Neural cell (in vitro differentiated cells): ENCODE results near the gene C1orf21. TPM values are rescaled to one million over a fixed set of nuclear protein-coding genes. Genes with fewer than 3 reads are reported as not detected.

Experiments
- H2AFZ ChIP-seq: fragments of 200-600, 300-800 bp; sonication (generic), shearing (Covaris generic); 2 replicates; pipeline ENCODE4 v1.6.0; 2014; ENCODE audit warnings: low read depth, mild to moderate bottlenecking, antibody characterized with exemption, low read length, moderate library complexity
- H3F3A ChIP-seq: fragments of 200-600 bp; shearing (Covaris generic); 2 replicates; pipeline ENCODE4 v1.6.1; 2016; ENCODE audit warnings: mild to moderate bottlenecking, moderate library complexity, mixed read lengths, antibody characterized with exemption, low read length; ENCODE audit not compliant: insufficient read depth, poor library complexity, severe bottlenecking
- H3K27ac ChIP-seq: fragments of 200-600, 300-800 bp; sonication (generic), shearing (Covaris generic); 2 replicates; pipeline ENCODE4 v1.5.1; 2014; ENCODE audit warnings: mild to moderate bottlenecking, low read length, moderate library complexity
- H3K27me3 ChIP-seq: fragments of 300-800, 200-600 bp; sonication (generic), shearing (Covaris generic); 2 replicates; pipeline ENCODE4 v1.6.0; 2014; ENCODE audit warnings: mild to moderate bottlenecking, low read depth, low read length, moderate library complexity; ENCODE audit not compliant: insufficient read depth
- H3K36me3 ChIP-seq: fragments of 300-800, 200-600 bp; sonication (generic), shearing (Covaris generic); 2 replicates; pipeline ENCODE4 v1.5.1; 2014; ENCODE audit warnings: mild to moderate bottlenecking, antibody characterized with exemption, low read length, moderate library complexity; ENCODE audit not compliant: insufficient read depth
- H3K4me2 ChIP-seq: fragments of 300-800, 200-600 bp; sonication (generic), shearing (Covaris generic); 2 replicates; pipeline ENCODE4 v1.6.0; 2014; ENCODE audit warnings: mild to moderate bottlenecking, low read length
- H3K4me3 ChIP-seq: fragments of 300-800, 200-600 bp; sonication (generic), shearing (Covaris generic); 2 replicates; pipeline ENCODE4 v1.5.1; 2014; ENCODE audit warnings: mild to moderate bottlenecking, low read length, moderate library complexity
- H3K79me2 ChIP-seq: fragments of 200-600 bp; shearing (Covaris generic); replicated peaks from 2 replicates; pipeline ENCODE4 v1.6.0; 2014; ENCODE audit warnings: mild to moderate bottlenecking, low read length, moderate library complexity; ENCODE audit not compliant: insufficient read depth
- H3K9ac ChIP-seq: fragments of 300-800, 200-600 bp; sonication (generic), shearing (Covaris generic); 2 replicates; pipeline ENCODE4 v1.6.1; 2016; ENCODE audit warnings: mild to moderate bottlenecking, low read length, mixed read lengths
- H3K9me2 ChIP-seq: fragments of 200-600 bp; shearing (Covaris generic); 2 replicates; pipeline ENCODE4 v1.6.1; 2016; ENCODE audit warnings: mild to moderate bottlenecking, low read length, mixed read lengths; ENCODE audit not compliant: insufficient read depth
- H3K9me3 ChIP-seq: fragments of 200-600, 300-800 bp; sonication (generic), shearing (Covaris generic); 2 replicates; pipeline ENCODE4 v1.6.1; 2016; ENCODE audit warnings: mild to moderate bottlenecking, mixed run types, low read length, moderate library complexity, mixed read lengths
- H4K20me1 ChIP-seq: fragments of 200-600 bp; shearing (Covaris generic); 2 replicates; pipeline ENCODE4 v1.6.1; 2016; ENCODE audit warnings: mild to moderate bottlenecking, mixed run types; ENCODE audit not compliant: insufficient read depth
- EP300 ChIP-seq: fragments of 450-650 bp; conservative IDR thresholded peaks from 2 replicates; pipeline ENCODE4 v1.6.1; 2014; ENCODE audit warnings: antibody characterized with exemption, mild to moderate bottlenecking, moderate library complexity; ENCODE audit not compliant: poor library complexity, severe bottlenecking
- EZH2 ChIP-seq: fragments of 200-600, 300-800 bp; shearing (Covaris generic), sonication (generic); IDR thresholded peaks from 2 replicates; pipeline ENCODE4 v1.6.1; 2014; ENCODE audit warnings: antibody characterized with exemption, low read length, borderline replicate concordance, mild to moderate bottlenecking; ENCODE audit not compliant: insufficient read depth, poor library complexity, severe bottlenecking
- MXI1 ChIP-seq: fragments of 450-650 bp; conservative IDR thresholded peaks from 2 replicates; pipeline ENCODE4 v1.6.1; 2014; ENCODE audit warnings: antibody characterized with exemption, mild to moderate bottlenecking; ENCODE audit not compliant: poor library complexity, severe bottlenecking
- POLR2AphosphoS5 ChIP-seq: IDR thresholded peaks from 2 replicates; pipeline ENCODE4 v1.6.1; 2012
- RAD21 ChIP-seq: fragments of 450-650 bp; conservative IDR thresholded peaks from 2 replicates; pipeline ENCODE4 v1.6.1; 2014; ENCODE audit warnings: antibody characterized with exemption, mild to moderate bottlenecking, moderate library complexity
- SMC3 ChIP-seq: fragments of 450-650 bp; conservative IDR thresholded peaks from 2 replicates; pipeline ENCODE4 v1.6.1; 2014; ENCODE audit warnings: antibody characterized with exemption, mild to moderate bottlenecking, moderate library complexity; ENCODE audit not compliant: poor library complexity
- TAF1 ChIP-seq: IDR thresholded peaks from 2 replicates; pipeline ENCODE4 v1.6.1; 2012; ENCODE audit warnings: low read depth
- polyA plus RNA-seq: library from polyadenylated mRNA; depleted of rRNA; stranded (reverse); fragments of >200 nt; gene quantifications from 2 replicates; pipeline ENCODE4 v1.2.3, GENCODE V29; 2014
- TF ChIP-seq, protein P1 (sequence below): IDR thresholded peaks from 2 replicates; pipeline ENCODE4 v1.6.1; 2012; ENCODE audit warnings: borderline replicate concordance
- TF ChIP-seq, protein P2 (sequence below): fragments of 450-650 bp; IDR thresholded peaks from 2 replicates; pipeline ENCODE4 v1.5.1; 2014; ENCODE audit warnings: antibody characterized with exemption, mild to moderate bottlenecking, moderate library complexity; ENCODE audit not compliant: poor library complexity, severe bottlenecking

The C1orf21 gene
- polyA plus RNA-seq, 1 donor from 2014 or later: 21.1 TPM

- Histone ChIP-seq H3K9me2 (no peaks in the 10 kb centered on the region), H2AFZ (no peak overlapping the region), H3K9me3 (no peaks in the 10 kb centered on the region), H4K20me1 (no peaks in the 10 kb centered on the region), H3K27me3 (no peaks in the 10 kb centered on the region), H3K36me3 (no peaks in the 10 kb centered on the region), H3K4me3 (no peak overlapping the region), H3K4me2 (no peak overlapping the region), H3K27ac (no peak overlapping the region), H3K9ac (no peak overlapping the region), H3F3A (no peaks in the 10 kb centered on the region), H3K79me2 (no peaks in the 10 kb centered on the region)
- no peak for TF ChIP-seq SMC3
- TF ChIP-seq, protein P1, sequence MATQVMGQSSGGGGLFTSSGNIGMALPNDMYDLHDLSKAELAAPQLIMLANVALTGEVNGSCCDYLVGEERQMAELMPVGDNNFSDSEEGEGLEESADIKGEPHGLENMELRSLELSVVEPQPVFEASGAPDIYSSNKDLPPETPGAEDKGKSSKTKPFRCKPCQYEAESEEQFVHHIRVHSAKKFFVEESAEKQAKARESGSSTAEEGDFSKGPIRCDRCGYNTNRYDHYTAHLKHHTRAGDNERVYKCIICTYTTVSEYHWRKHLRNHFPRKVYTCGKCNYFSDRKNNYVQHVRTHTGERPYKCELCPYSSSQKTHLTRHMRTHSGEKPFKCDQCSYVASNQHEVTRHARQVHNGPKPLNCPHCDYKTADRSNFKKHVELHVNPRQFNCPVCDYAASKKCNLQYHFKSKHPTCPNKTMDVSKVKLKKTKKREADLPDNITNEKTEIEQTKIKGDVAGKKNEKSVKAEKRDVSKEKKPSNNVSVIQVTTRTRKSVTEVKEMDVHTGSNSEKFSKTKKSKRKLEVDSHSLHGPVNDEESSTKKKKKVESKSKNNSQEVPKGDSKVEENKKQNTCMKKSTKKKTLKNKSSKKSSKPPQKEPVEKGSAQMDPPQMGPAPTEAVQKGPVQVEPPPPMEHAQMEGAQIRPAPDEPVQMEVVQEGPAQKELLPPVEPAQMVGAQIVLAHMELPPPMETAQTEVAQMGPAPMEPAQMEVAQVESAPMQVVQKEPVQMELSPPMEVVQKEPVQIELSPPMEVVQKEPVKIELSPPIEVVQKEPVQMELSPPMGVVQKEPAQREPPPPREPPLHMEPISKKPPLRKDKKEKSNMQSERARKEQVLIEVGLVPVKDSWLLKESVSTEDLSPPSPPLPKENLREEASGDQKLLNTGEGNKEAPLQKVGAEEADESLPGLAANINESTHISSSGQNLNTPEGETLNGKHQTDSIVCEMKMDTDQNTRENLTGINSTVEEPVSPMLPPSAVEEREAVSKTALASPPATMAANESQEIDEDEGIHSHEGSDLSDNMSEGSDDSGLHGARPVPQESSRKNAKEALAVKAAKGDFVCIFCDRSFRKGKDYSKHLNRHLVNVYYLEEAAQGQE: no peak
- TF ChIP-seq EP300: no peak
- TF ChIP-seq, protein P2, sequence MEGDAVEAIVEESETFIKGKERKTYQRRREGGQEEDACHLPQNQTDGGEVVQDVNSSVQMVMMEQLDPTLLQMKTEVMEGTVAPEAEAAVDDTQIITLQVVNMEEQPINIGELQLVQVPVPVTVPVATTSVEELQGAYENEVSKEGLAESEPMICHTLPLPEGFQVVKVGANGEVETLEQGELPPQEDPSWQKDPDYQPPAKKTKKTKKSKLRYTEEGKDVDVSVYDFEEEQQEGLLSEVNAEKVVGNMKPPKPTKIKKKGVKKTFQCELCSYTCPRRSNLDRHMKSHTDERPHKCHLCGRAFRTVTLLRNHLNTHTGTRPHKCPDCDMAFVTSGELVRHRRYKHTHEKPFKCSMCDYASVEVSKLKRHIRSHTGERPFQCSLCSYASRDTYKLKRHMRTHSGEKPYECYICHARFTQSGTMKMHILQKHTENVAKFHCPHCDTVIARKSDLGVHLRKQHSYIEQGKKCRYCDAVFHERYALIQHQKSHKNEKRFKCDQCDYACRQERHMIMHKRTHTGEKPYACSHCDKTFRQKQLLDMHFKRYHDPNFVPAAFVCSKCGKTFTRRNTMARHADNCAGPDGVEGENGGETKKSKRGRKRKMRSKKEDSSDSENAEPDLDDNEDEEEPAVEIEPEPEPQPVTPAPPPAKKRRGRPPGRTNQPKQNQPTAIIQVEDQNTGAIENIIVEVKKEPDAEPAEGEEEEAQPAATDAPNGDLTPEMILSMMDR: no peak
- TF ChIP-seq RAD21: no peak
- no peak for TF ChIP-seq POLR2AphosphoS5
These were observed 182.3 kb downstream of the C1orf21 start for GRCh38 chr1:184569106-184569505.

DNA sequence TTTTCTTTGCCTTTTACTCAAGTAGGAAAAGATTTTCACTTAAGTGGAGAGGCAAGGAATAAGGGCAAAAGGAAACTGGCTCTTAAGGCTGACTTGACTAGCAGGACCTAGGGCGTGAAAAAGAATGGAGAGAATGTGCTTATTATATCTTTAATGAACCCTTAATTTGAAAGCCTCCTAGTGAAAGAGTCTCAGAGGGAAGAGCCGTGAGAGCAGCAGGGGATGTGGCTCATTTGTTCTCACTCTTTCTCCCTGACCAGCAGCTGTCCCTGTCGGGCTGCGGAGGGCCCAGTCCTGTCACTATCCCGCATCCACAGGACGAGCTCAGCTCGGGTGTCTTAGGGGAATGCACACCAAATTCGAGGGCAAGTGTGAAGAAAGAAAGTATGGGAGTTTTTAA is 187.8 kb downstream of the C1orf21 start:
- H3K4me3 ChIP-seq: no peak overlapping the region
- peaks cover 4% of the 10 kb centered on the region for H3F3A ChIP-seq
- TF ChIP-seq TAF1 (no peak), EZH2 (no peak), MXI1 (no peak), SMC3 (no peak), RAD21 (no peak)
- TF ChIP-seq, protein P2: no peak
- no peaks in the 10 kb centered on the region for H3K9me2 ChIP-seq
- H4K20me1 ChIP-seq: no peaks in the 10 kb centered on the region
- no peaks in the 10 kb centered on the region for H3K79me2 ChIP-seq
- H3K9me3 ChIP-seq: no peaks in the 10 kb centered on the region
- H3K4me2 ChIP-seq: no peak overlapping the region
- no peak overlapping the region for H3K9ac ChIP-seq
- no peak overlapping the region for H2AFZ ChIP-seq
- no peak overlapping the region for H3K27ac ChIP-seq
- H3K27me3 ChIP-seq: no peaks in the 10 kb centered on the region
- H3K36me3 ChIP-seq: no peaks in the 10 kb centered on the region
